Liver (tissue), 9 donors: ENCODE results near the gene ENTPD8. TPM values are rescaled to one million over a fixed set of nuclear protein-coding genes. Genes with fewer than 3 reads are reported as not detected.
A peak's percentile ranks its signal among the peaks of the same experiment; 100 is the strongest.
"Not testable (repeated sequence)": the region's sequence is repeated elsewhere in the genome, so short reads cannot be mapped to it uniquely, and the experiment has no call there.

Source experiments
- DNase-seq: peaks from one replicate; pipeline ENCODE4 v3.0.0-alpha.2; 2017; ENCODE audit warnings: low spot score
- H3K27ac ChIP-seq, 2 donors: one replicate each; pipeline ENCODE4 v1.7.0; 2013; ENCODE audit warnings: inconsistent platforms in 2 of 2, low read length in 2 of 2, control low read depth in 1 of 2, low read depth in 1 of 2, mild to moderate bottlenecking in 1 of 2
- H3K27me3 ChIP-seq, 4 donors: one replicate each; pipeline versions ENCODE4 v1.6.1 to v1.7.0; 2013; ENCODE audit warnings: low read length in 3 of 4, inconsistent platforms in 1 of 4, mild to moderate bottlenecking in 1 of 4, moderate library complexity in 1 of 4; ENCODE audit not compliant: control insufficient read depth in 4 of 4, insufficient read depth in 4 of 4
- H3K36me3 ChIP-seq, 4 donors: one replicate each; pipeline versions ENCODE4 v1.6.1 to v1.7.0; 2013; ENCODE audit warnings: low read length in 3 of 4, mild to moderate bottlenecking in 3 of 4, low read depth in 1 of 4, moderate library complexity in 1 of 4; ENCODE audit not compliant: control insufficient read depth in 4 of 4, insufficient read depth in 3 of 4
- H3K4me1 ChIP-seq, 4 donors: one replicate each; pipeline versions ENCODE4 v1.6.1 to v1.7.0; 2013; ENCODE audit warnings: low read length in 3 of 4, mild to moderate bottlenecking in 3 of 4, moderate library complexity in 1 of 4; ENCODE audit not compliant: control insufficient read depth in 4 of 4, insufficient read depth in 4 of 4
- H3K4me3 ChIP-seq, 3 donors: one replicate each; pipeline versions ENCODE4 v1.6.1 to v1.7.0; 2013; ENCODE audit warnings: low read length in 3 of 3, control low read depth in 1 of 3, low read depth in 1 of 3, mild to moderate bottlenecking in 1 of 3
- H3K9ac ChIP-seq, 2 donors: one replicate each; pipeline ENCODE4 v1.7.0; 2013; ENCODE audit warnings: low read length in 2 of 2, mild to moderate bottlenecking in 2 of 2, moderate library complexity in 2 of 2, control low read depth in 1 of 2, low read depth in 1 of 2
- H3K9me3 ChIP-seq, 4 donors: one replicate each; pipeline versions ENCODE4 v1.6.1 to v1.7.0; 2013; ENCODE audit warnings: low read length in 3 of 4; ENCODE audit not compliant: control insufficient read depth in 4 of 4
- EGR1 ChIP-seq, 2 donors: IDR thresholded peaks; 2 replicates each; pipeline ENCODE4 v1.6.1; 2016 to 2018; ENCODE audit warnings: antibody characterized with exemption in 2 of 2, low read depth in 2 of 2
- FOXA1 ChIP-seq: IDR thresholded peaks from 2 replicates; pipeline ENCODE4 v1.6.1; 2016; ENCODE audit warnings: antibody characterized with exemption
- FOXA2 ChIP-seq: IDR thresholded peaks from 2 replicates; pipeline ENCODE4 v1.6.1; 2016; ENCODE audit warnings: antibody characterized with exemption
- GABPA ChIP-seq, 2 donors: IDR thresholded peaks in 1 of 2; conservative IDR thresholded peaks in 1 of 2; 2 replicates each; pipeline ENCODE4 v1.6.1; 2016; ENCODE audit warnings: antibody characterized with exemption in 2 of 2, mild to moderate bottlenecking in 1 of 2, moderate library complexity in 1 of 2
- HNF4A ChIP-seq, 2 donors: conservative IDR thresholded peaks; 2 replicates each; pipeline ENCODE4 v1.6.1; 2016; ENCODE audit warnings: antibody characterized with exemption in 2 of 2, mild to moderate bottlenecking in 2 of 2
- HNF4G ChIP-seq: IDR thresholded peaks from 2 replicates; pipeline ENCODE4 v1.6.1; 2016; ENCODE audit warnings: antibody characterized with exemption
- JUND ChIP-seq, 2 donors: IDR thresholded peaks; 2 replicates each; pipeline ENCODE4 v1.6.1; 2016; ENCODE audit warnings: antibody characterized with exemption in 2 of 2
- NR2F2 ChIP-seq: IDR thresholded peaks from 2 replicates; pipeline ENCODE4 v1.6.1; 2016; ENCODE audit warnings: antibody characterized with exemption
- RAD21 ChIP-seq, 2 donors: IDR thresholded peaks; 2 replicates each; pipeline ENCODE4 v1.6.1; 2016; ENCODE audit warnings: antibody characterized with exemption in 2 of 2, mild to moderate bottlenecking in 2 of 2
- SP1 ChIP-seq: IDR thresholded peaks from 2 replicates; pipeline ENCODE4 v1.6.1; 2018; ENCODE audit warnings: antibody characterized with exemption, mild to moderate bottlenecking
- WGBS: extraction: QIAGEN DNeasy Blood & Tissue Kit; methylation state at CpG from one replicate; pipeline ENCODE4 v1.1.7; 2013; 5-methylcytosine and 5-hydroxymethylcytosine counted together
- polyA plus RNA-seq, 2 donors: library from polyadenylated mRNA; stranded (reverse) in 1 of 2; unstranded in 1 of 2; fragments of 200-250 nt in 1 of 2; fragments of >200 nt in 1 of 2; fragmentation: Nextera tagmentation in 1 of 2; extraction: Ambion mirVana in 1 of 2; gene quantifications; one replicate each; pipeline versions ENCODE4 v1.2.1 to v1.2.3, GENCODE V29; 2013 to 2015
- total RNA-seq, 2 donors: library from RNA; depleted of rRNA; stranded (reverse); fragments of >200 nt; gene quantifications; one replicate each; pipeline ENCODE4 v1.2.3, GENCODE V29; 2014
- TF ChIP-seq, protein P1 (sequence below): fragments of 150-350 bp; IDR thresholded peaks from 2 replicates; pipeline ENCODE4 v1.5.1; 2017; ENCODE audit warnings: improper control_type of control experiment, low read depth, low read length; ENCODE audit not compliant: missing input control
- TF ChIP-seq, protein P2 (sequence below): IDR thresholded peaks from 2 replicates; pipeline ENCODE4 v1.6.1; 2016; ENCODE audit warnings: antibody characterized with exemption
- donor health status: healthy.
- donor health status: healthy.
- donor health status: healthy.
- donor health status: healthy.
- donor health status: healthy.

ENTPD8 gene
- total and polyA plus RNA-seq, 4 donors = 1.6 to 6.2 (median 4.9) TPM

DNA sequence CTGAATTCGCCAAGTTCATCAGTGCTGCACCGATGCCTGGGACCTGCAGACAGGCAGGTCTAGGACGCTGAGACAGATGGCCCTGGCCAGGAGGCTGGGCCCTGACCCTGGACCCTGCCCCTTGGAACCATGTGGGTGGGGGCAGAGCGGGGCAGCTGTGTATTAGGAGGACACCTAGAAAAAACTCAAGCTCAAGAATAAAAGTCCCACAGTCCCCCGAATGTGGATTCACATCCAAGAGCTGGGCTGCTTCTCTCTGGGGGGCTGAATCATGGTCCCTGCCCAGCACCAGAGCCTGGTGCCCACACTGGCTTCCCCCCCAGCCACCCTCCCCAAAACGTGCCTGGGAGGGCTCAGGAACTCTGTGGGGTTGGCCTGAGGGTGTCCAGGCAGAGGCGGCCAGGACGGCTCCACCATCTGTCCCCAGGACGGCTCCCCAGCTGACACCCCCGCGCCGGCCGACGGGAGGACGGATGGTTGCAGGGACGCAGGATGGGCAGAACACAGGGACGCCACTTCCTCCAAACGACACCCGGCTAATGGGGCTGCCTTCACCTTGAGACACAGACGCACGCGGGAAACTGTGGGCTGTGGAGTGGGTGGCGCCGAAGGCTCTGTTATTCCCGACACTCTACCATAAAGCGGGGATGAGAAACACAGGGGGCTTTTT, 53.1 kb downstream of the ENTPD8 start:
- peaks cover 3 to 8% (median 5%) of the 10 kb centered on the region in 4 donors for H3K4me1 ChIP-seq
- no peak overlapping the region for H3K27ac ChIP-seq
- no peaks in the 10 kb centered on the region for H3K27me3 ChIP-seq
- TF ChIP-seq FOXA2 (no peak), JUND (IDR thresholded peaks at IDR 0.05) (no peak), HNF4A (conservative IDR thresholded peaks at IDR 0.05) (peak in 1 of 2 donors; percentile 16)
- WGBS = 78% methylated on average over 26 of the region's 26 CpGs
- no peak overlapping the region for H3K4me3 ChIP-seq
- peaks cover 0 to 3% (median 0%) of the 10 kb centered on the region in 4 donors for H3K36me3 ChIP-seq
- no peak overlapping the region for H3K9ac ChIP-seq
- H3K9me3 ChIP-seq = no peaks in the 10 kb centered on the region
- no peak for DNase-seq

DNA sequence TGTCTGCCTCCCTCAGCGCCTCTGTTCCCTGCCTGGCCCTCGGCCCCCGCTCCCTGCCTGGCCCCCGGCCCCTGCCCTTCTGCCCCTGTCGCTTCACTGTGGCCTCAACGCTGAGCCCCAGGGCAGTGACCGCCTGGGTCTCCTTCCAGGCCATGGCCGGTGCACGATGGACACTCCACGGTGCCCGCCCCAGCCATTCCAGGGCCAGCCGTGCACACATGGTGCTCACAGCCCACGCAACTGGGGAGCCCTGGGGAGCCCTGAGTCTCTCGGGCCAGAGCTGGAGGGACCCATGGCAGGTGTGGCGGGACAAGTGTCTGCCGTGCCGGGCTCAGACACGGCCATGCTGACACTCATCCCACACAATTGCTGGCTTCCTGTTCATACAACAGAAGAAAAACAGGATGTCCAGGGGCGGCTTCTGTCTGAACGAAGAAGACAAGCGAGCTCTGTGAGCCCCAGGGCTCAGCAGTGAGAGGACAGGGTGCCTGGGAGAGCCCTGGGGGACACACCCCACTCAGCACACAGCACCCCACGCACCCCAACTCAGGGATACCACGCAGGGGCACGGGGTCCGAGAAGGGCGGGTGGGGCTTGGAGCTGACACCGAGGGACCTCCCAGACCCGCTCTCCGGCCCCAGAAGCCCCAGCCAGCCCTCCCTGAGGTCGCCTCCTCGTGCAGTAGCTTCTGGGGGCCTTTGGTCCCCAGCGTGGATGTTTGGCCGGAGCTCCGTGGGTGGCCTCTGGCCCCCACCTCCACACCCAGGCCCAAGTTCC, 53.9 kb downstream of the ENTPD8 start:
- H3K4me3 ChIP-seq = no peak overlapping the region
- H3K27me3 ChIP-seq = no peaks in the 10 kb centered on the region
- no peak overlapping the region for H3K9ac ChIP-seq
- WGBS = 67% methylated on average over 34 of the region's 34 CpGs
- DNase-seq = no peak
- H3K36me3 ChIP-seq = peaks cover 0 to 3% (median 0%) of the 10 kb centered on the region in 4 donors
- TF ChIP-seq RAD21 (IDR thresholded peaks at IDR 0.05) (no peak), GABPA (IDR thresholded peaks at IDR 0.05 in 1 of 2, conservative IDR thresholded peaks at IDR 0.05 in 1 of 2) (no peak), FOXA1 (no peak)
- TF ChIP-seq, protein P1, sequence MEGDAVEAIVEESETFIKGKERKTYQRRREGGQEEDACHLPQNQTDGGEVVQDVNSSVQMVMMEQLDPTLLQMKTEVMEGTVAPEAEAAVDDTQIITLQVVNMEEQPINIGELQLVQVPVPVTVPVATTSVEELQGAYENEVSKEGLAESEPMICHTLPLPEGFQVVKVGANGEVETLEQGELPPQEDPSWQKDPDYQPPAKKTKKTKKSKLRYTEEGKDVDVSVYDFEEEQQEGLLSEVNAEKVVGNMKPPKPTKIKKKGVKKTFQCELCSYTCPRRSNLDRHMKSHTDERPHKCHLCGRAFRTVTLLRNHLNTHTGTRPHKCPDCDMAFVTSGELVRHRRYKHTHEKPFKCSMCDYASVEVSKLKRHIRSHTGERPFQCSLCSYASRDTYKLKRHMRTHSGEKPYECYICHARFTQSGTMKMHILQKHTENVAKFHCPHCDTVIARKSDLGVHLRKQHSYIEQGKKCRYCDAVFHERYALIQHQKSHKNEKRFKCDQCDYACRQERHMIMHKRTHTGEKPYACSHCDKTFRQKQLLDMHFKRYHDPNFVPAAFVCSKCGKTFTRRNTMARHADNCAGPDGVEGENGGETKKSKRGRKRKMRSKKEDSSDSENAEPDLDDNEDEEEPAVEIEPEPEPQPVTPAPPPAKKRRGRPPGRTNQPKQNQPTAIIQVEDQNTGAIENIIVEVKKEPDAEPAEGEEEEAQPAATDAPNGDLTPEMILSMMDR = no peak
- peak overlapping the region in 1 of 2 donors; percentile 20 for H3K27ac ChIP-seq
- no peaks in the 10 kb centered on the region for H3K9me3 ChIP-seq
- H3K4me1 ChIP-seq = peaks cover 3 to 8% (median 5%) of the 10 kb centered on the region in 4 donors

DNA sequence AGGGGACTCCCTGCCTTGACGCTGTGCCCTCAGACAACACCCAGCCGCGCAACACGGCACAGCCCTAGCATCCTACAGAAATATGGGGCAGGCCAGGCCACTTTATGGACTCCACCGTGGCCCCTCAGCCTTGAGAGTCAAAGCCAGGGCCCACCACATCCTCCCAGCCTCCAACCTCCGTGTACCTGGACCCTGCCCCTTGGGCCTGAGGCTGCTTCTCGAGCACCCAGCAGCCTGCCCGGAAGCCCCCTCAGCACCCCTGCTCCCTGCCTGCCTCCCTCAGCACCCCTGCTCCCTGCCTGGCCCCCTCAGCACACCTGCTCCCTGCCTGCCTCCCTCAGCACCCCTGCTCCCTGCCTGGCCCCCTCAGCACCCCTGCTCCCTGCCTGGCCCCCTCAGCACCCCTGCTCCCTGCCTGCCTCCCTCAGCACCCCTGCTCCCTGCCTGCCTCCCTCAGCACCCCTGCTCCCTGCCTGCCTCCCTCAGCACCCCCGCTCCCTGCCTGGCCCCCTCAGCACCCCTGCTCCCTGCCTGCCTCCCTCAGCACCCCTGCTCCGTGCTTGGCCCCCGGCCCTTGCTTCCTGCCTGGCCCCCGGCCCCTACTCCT, 54.5 kb downstream of the ENTPD8 start:
- not testable (repeated sequence) for H3K9me3 ChIP-seq, H3K27ac ChIP-seq, H3K27me3 ChIP-seq, H3K9ac ChIP-seq, H3K4me3 ChIP-seq, DNase-seq, H3K36me3 ChIP-seq, H3K4me1 ChIP-seq
- 80% methylated on average over 12 of the region's 12 CpGs for WGBS

DNA sequence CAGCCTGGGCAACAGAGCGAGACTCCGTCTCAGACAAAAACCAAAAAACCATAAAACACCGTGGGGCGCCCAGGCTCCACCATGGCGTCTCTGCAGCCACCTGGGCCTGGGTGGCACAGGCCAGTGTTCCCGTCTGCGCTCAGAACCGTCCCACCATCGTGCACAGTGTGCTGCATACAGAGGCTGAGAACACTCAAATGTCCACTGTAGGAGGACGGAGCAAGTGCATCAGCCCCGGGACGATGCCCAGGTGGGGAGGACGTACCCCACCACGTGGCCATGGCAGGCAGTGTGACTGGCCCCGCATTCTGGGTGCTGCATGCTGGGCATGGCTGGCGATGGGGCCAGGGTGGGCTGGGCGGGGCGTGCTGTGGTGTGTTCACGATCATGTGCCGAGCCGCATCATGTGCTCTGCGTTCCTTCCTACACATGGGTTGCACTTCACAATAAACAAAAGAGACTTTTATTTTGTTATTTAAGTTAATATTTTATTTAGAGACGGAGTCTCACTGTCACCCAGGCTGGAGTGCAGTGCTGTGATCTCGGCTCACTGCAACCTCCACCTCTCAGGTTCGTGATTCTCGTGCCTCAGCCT, 56.0 kb downstream of the ENTPD8 start:
- H3K27ac ChIP-seq = no peak overlapping the region
- DNase-seq = no peak
- H3K4me1 ChIP-seq = peaks cover 3 to 8% (median 5%) of the 10 kb centered on the region in 4 donors
- H3K4me3 ChIP-seq = no peak overlapping the region
- no peaks in the 10 kb centered on the region for H3K36me3 ChIP-seq
- 94% methylated on average over 26 of the region's 26 CpGs for WGBS
- H3K9ac ChIP-seq = no peak overlapping the region
- H3K9me3 ChIP-seq = no peaks in the 10 kb centered on the region
- no peaks in the 10 kb centered on the region for H3K27me3 ChIP-seq
- no peak for TF ChIP-seq SP1
- TF ChIP-seq EGR1 (IDR thresholded peaks at IDR 0.05; ENCODE audit: low read depth in 2 of 2) = no peak
- no peak for TF ChIP-seq RAD21 (IDR thresholded peaks at IDR 0.05)
- TF ChIP-seq HNF4G = no peak
- no peak for TF ChIP-seq NR2F2
- TF ChIP-seq, protein P1 = no peak
- no peak for TF ChIP-seq FOXA2
- TF ChIP-seq FOXA1 = no peak
- TF ChIP-seq, protein P2, sequence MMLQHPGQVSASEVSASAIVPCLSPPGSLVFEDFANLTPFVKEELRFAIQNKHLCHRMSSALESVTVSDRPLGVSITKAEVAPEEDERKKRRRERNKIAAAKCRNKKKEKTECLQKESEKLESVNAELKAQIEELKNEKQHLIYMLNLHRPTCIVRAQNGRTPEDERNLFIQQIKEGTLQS = no peak
- no peak for TF ChIP-seq GABPA (IDR thresholded peaks at IDR 0.05 in 1 of 2, conservative IDR thresholded peaks at IDR 0.05 in 1 of 2)
